NB4 (cell line): ENCODE data around the gene EBF4.

ENCODE experiments used
- MYC ChIP-seq: IDR thresholded peaks from 2 replicates; pipeline ENCODE4 v1.6.1; 2011; ENCODE audit warnings: low read depth, low read length
- POLR2A ChIP-seq: IDR thresholded peaks from 2 replicates; pipeline ENCODE4 v1.6.1; 2011; ENCODE audit warnings: mild to moderate bottlenecking; ENCODE audit not compliant: insufficient read length; ENCODE audit errors: extremely low read depth
- TF ChIP-seq, protein P1 (sequence below): IDR thresholded peaks from one replicate; pipeline ENCODE4 v1.5.1; 2012; ENCODE audit warnings: low read depth, low read length

- TF ChIP-seq, protein P1, sequence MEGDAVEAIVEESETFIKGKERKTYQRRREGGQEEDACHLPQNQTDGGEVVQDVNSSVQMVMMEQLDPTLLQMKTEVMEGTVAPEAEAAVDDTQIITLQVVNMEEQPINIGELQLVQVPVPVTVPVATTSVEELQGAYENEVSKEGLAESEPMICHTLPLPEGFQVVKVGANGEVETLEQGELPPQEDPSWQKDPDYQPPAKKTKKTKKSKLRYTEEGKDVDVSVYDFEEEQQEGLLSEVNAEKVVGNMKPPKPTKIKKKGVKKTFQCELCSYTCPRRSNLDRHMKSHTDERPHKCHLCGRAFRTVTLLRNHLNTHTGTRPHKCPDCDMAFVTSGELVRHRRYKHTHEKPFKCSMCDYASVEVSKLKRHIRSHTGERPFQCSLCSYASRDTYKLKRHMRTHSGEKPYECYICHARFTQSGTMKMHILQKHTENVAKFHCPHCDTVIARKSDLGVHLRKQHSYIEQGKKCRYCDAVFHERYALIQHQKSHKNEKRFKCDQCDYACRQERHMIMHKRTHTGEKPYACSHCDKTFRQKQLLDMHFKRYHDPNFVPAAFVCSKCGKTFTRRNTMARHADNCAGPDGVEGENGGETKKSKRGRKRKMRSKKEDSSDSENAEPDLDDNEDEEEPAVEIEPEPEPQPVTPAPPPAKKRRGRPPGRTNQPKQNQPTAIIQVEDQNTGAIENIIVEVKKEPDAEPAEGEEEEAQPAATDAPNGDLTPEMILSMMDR, result no peak
- TF ChIP-seq MYC (no peak), POLR2A (no peak)
These were observed 35.3 kb upstream of the EBF4 start for GRCh38 chr20:2657241-2657640.
